MM.1S (cell line): Measurements from ENCODE around the gene CYB5R2.

ENCODE experiments used
- DNase-seq: peaks from one replicate; pipeline ENCODE4 v3.0.0-alpha.2; 2015
- H2AFZ ChIP-seq: fragments of 300-600 bp; sonication (generic); 2 replicates; pipeline ENCODE4 v1.6.0; 2016; ENCODE audit warnings: antibody characterized with exemption, low read length
- H3F3A ChIP-seq: fragments of 300-600 bp; sonication (generic); 2 replicates; pipeline ENCODE4 v1.6.1; 2016; ENCODE audit warnings: mild to moderate bottlenecking, antibody characterized with exemption, low read length, moderate library complexity, mixed read lengths; ENCODE audit not compliant: insufficient read depth
- H3K27ac ChIP-seq: fragments of 300-600 bp; sonication (generic); 2 replicates; pipeline ENCODE4 v1.5.1; 2016; ENCODE audit warnings: mild to moderate bottlenecking, low read length
- H3K27me3 ChIP-seq: fragments of 300-600 bp; sonication (generic); replicated peaks from 2 replicates; pipeline ENCODE4 v1.6.0; 2016; ENCODE audit warnings: low read length; ENCODE audit not compliant: insufficient read depth
- H3K36me3 ChIP-seq: fragments of 300-600 bp; sonication (generic); replicated peaks from 2 replicates; pipeline ENCODE4 v1.6.1; 2016; ENCODE audit warnings: mild to moderate bottlenecking, low read length, mixed read lengths; ENCODE audit not compliant: insufficient read depth
- H3K4me1 ChIP-seq: fragments of 300-600 bp; sonication (generic); 2 replicates; pipeline ENCODE4 v1.6.1; 2016; ENCODE audit warnings: low read length, mixed read lengths
- H3K4me2 ChIP-seq: fragments of 300-600 bp; sonication (generic); 2 replicates; pipeline ENCODE4 v1.6.0; 2016; ENCODE audit warnings: low read depth, low read length
- H3K4me3 ChIP-seq: fragments of 300-600 bp; sonication (generic); 2 replicates; pipeline ENCODE4 v1.5.1; 2016; ENCODE audit warnings: low read length, mixed read lengths
- H3K79me2 ChIP-seq: fragments of 300-600 bp; sonication (generic); 2 replicates; pipeline ENCODE4 v1.6.1; 2016; ENCODE audit warnings: mixed run types, low read length, mixed read lengths
- H3K9ac ChIP-seq: fragments of 300-600 bp; sonication (generic); 2 replicates; pipeline ENCODE4 v1.6.1; 2016; ENCODE audit warnings: low read length, mixed read lengths
- H3K9me2 ChIP-seq: fragments of 300-600 bp; sonication (generic); replicated peaks from 2 replicates; pipeline ENCODE4 v1.6.1; 2016; ENCODE audit warnings: mild to moderate bottlenecking, low read length, mixed read lengths; ENCODE audit not compliant: insufficient read depth
- H3K9me3 ChIP-seq: fragments of 300-600 bp; sonication (generic); replicated peaks from 2 replicates; pipeline ENCODE4 v1.6.1; 2016; ENCODE audit warnings: mild to moderate bottlenecking, low read length, mixed read lengths; ENCODE audit not compliant: insufficient read depth
- H4K20me1 ChIP-seq: fragments of 300-600 bp; sonication (generic); 2 replicates; pipeline ENCODE4 v1.6.1; 2016; ENCODE audit warnings: mild to moderate bottlenecking, low read length, moderate library complexity, mixed read lengths; ENCODE audit not compliant: insufficient read depth
- CTCF ChIP-seq: fragments of 300-600 bp; sonication (generic); IDR thresholded peaks from 2 replicates; pipeline ENCODE4 v1.5.1; 2016; ENCODE audit warnings: antibody characterized with exemption, low read length, mixed read lengths
- EZH2 ChIP-seq: fragments of 300-600 bp; sonication (generic); optimal IDR thresholded peaks from 2 replicates; pipeline ENCODE3; 2017; ENCODE audit warnings: low read depth, mild to moderate bottlenecking, antibody characterized with exemption, low read length, mixed read lengths
- EZH2phosphoT487 ChIP-seq: fragments of 300-600 bp; sonication (generic); IDR thresholded peaks from 2 replicates; pipeline ENCODE4 v1.6.1; 2018; ENCODE audit warnings: antibody characterized with exemption, low read length

CYB5R2 gene

GRCh38 chr11:7670641-7671040, 2.7 kb downstream of the CYB5R2 start:
- Histone ChIP-seq H3K27ac (no peak overlapping the region), H3K9me2 (no peaks in the 10 kb centered on the region), H3F3A (0 out of 2 replicates have a peak, but pooled peaks cover 3% of the 10 kb centered on the region), H2AFZ (no peak overlapping the region), H3K27me3 (no peaks in the 10 kb centered on the region), H3K36me3 (no peaks in the 10 kb centered on the region), H3K4me3 (no peak overlapping the region), H3K4me1 (peaks cover 27% of the 10 kb centered on the region), H3K9me3 (no peaks in the 10 kb centered on the region), H3K4me2 (no peak overlapping the region), H3K79me2 (no peaks in the 10 kb centered on the region), H4K20me1 (no peaks in the 10 kb centered on the region), H3K9ac (no peak overlapping the region)
- no peak for DNase-seq
- no peak for TF ChIP-seq EZH2phosphoT487
- TF ChIP-seq EZH2: no peak
- TF ChIP-seq CTCF: no peak

DNA sequence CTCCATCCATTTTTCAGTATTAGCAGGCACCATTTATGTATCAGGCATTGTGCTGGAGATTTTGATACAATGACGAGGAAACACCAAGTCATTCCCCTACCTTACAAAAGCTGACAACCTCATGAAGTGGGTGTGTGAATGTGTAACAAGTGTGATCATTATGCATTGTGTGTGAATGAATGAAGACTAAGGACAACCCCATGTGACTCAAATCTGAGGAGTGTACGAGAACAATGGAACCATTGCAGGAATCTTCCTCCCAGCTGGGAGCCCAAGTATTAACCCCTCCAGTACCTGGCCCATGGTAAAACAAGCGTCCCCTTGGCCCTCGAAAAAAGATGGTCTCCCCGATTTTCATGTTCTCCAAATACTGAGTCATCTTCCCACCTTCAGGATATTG, 4.4 kb downstream of the CYB5R2 start:
- 0 out of 2 replicates have a peak, but pooled peaks cover 3% of the 10 kb centered on the region for H3F3A ChIP-seq
- no peak overlapping the region for H3K4me2 ChIP-seq
- no peak for DNase-seq
- H3K4me1 ChIP-seq: peaks cover 31% of the 10 kb centered on the region
- no peak overlapping the region for H3K9ac ChIP-seq
- H3K9me3 ChIP-seq: no peaks in the 10 kb centered on the region
- TF ChIP-seq EZH2phosphoT487 (no peak), EZH2 (no peak)
- H3K9me2 ChIP-seq: no peaks in the 10 kb centered on the region
- no peaks in the 10 kb centered on the region for H4K20me1 ChIP-seq
- H3K79me2 ChIP-seq: no peaks in the 10 kb centered on the region
- H3K36me3 ChIP-seq: no peaks in the 10 kb centered on the region
- H3K27me3 ChIP-seq: no peaks in the 10 kb centered on the region
- no peak overlapping the region for H3K27ac ChIP-seq
- no peak overlapping the region for H2AFZ ChIP-seq
- no peak overlapping the region for H3K4me3 ChIP-seq

GRCh38 chr11:7668464-7668863, 4.8 kb downstream of the CYB5R2 start:
- Histone ChIP-seq H3K27me3 (no peaks in the 10 kb centered on the region), H3K9ac (no peak overlapping the region), H3K79me2 (no peaks in the 10 kb centered on the region), H3K4me1 (peaks cover 31% of the 10 kb centered on the region), H4K20me1 (no peaks in the 10 kb centered on the region), H3K4me2 (no peak overlapping the region), H3K9me3 (no peaks in the 10 kb centered on the region), H3K36me3 (no peaks in the 10 kb centered on the region), H3K27ac (no peak overlapping the region), H3K4me3 (no peak overlapping the region), H2AFZ (no peak overlapping the region), H3K9me2 (no peaks in the 10 kb centered on the region), H3F3A (0 out of 2 replicates have a peak, but pooled peaks cover 3% of the 10 kb centered on the region)
- TF ChIP-seq EZH2phosphoT487 (no peak), EZH2 (no peak), CTCF (no peak)
- DNase-seq: no peak

DNA sequence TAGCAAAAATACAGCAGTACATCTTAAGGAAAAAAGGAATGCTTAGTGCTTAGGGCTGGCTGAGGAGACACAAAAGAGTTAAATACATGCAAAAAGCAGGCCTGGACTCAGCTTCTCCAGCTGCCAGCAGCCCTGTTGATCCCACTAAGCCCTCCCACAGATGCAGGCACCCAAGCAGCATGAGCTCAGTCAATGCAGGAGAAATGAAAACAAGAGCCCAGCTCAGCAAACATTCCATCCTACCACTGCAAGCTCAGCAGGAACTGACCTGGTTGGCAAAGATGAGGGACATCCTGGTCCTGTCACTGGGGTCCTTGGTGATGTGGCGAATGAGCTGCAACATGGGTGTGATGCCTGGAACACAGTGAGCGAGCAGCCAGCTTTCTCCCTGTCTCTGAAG, 5.8 kb downstream of the CYB5R2 start:
- no peak overlapping the region for H3K9ac ChIP-seq
- no peak for DNase-seq
- H3K4me3 ChIP-seq: no peak overlapping the region
- H2AFZ ChIP-seq: no peak overlapping the region
- H3K27me3 ChIP-seq: no peaks in the 10 kb centered on the region
- H3K4me2 ChIP-seq: peak overlapping the region; percentile 7; the same call in 1 of the 2 replicates
- TF ChIP-seq CTCF (no peak), EZH2 (no peak), EZH2phosphoT487 (no peak)
- H3K9me2 ChIP-seq: no peaks in the 10 kb centered on the region
- H3K27ac ChIP-seq: no peak overlapping the region; the same call in 1 of the 2 replicates
- no peaks in the 10 kb centered on the region for H3K9me3 ChIP-seq
- no peaks in the 10 kb centered on the region for H3K79me2 ChIP-seq
- H3F3A ChIP-seq: 0 out of 2 replicates have a peak, but pooled peaks cover 3% of the 10 kb centered on the region
- no peaks in the 10 kb centered on the region for H4K20me1 ChIP-seq
- peaks cover 30% of the 10 kb centered on the region for H3K4me1 ChIP-seq
- no peaks in the 10 kb centered on the region for H3K36me3 ChIP-seq
